Body of pancreas (tissue), 4 donors: Measurements from ENCODE around the gene SYMPK.

Source experiments
- CTCF ChIP-seq, 7 experiments: fragments of 450-650 bp in 4 of 7; fragments of 200-600 bp in 3 of 7; sonication (generic) in 3 of 7; IDR thresholded peaks; one replicate each; pipeline ENCODE4 v1.5.1; 2016 to 2019; ENCODE audit warnings: antibody characterized with exemption in 7 of 7
- POLR2A ChIP-seq, 3 donors: fragments of 450-650 bp; IDR thresholded peaks; one replicate each; pipeline ENCODE4 v1.6.1; 2016; ENCODE audit warnings: antibody characterized with exemption in 3 of 3, mild to moderate bottlenecking in 2 of 3

- TF ChIP-seq CTCF (IDR thresholded peaks at IDR 0.05) (no peak), POLR2A (IDR thresholded peaks at IDR 0.05) (no peak)
Observed at GRCh38 chr19:45828945-45829344, 34.0 kb downstream of the SYMPK start.
